ENCODE measurements around the gene ZNF189. TPM values are rescaled to one million over a fixed set of nuclear protein-coding genes. Genes with fewer than 3 reads are reported as not detected.

Gene ZNF189
- total and polyA plus RNA-seq, 2 donors (not counting 3 experiments of a cell fraction or from before 2014, with no cell fraction given) = 3.3 to 14.6 TPM

- H3K27ac ChIP-seq (ENCODE audit: insufficient read depth, low read depth, low read length) = no peak overlapping the region
- H3K4me3 ChIP-seq (replicated peaks in 1 of 3; ENCODE audit: insufficient read depth in 1 of 3, low read depth in 1 of 3, low read length in 3 of 3) = no peak overlapping the region
- TF ChIP-seq GATA2 (IDR thresholded peaks at IDR 0.05; ENCODE audit: insufficient read depth, insufficient read length, low read depth, low read length) (no peak), POLR2AphosphoS5 (IDR thresholded peaks at IDR 0.05; ENCODE audit: insufficient read depth, low read depth, low read length) (no peak), JUN (IDR thresholded peaks at IDR 0.05; ENCODE audit: borderline replicate concordance, insufficient read depth, insufficient read length, low read depth) (no peak), EZH2 (IDR thresholded peaks at IDR 0.05; ENCODE audit: borderline replicate concordance, low read depth, low read length, severe bottlenecking) (no peak), POLR2A (IDR thresholded peaks at IDR 0.05; ENCODE audit: low read depth, low read length) (no peak), FOS (IDR thresholded peaks at IDR 0.05; ENCODE audit: borderline replicate concordance, insufficient read depth, low read length) (no peak), MYC (IDR thresholded peaks at IDR 0.05; ENCODE audit: low read depth, low read length) (no peak), MAX (IDR thresholded peaks at IDR 0.05; ENCODE audit: insufficient read depth, insufficient read length) (no peak)
- TF ChIP-seq, protein P1, sequence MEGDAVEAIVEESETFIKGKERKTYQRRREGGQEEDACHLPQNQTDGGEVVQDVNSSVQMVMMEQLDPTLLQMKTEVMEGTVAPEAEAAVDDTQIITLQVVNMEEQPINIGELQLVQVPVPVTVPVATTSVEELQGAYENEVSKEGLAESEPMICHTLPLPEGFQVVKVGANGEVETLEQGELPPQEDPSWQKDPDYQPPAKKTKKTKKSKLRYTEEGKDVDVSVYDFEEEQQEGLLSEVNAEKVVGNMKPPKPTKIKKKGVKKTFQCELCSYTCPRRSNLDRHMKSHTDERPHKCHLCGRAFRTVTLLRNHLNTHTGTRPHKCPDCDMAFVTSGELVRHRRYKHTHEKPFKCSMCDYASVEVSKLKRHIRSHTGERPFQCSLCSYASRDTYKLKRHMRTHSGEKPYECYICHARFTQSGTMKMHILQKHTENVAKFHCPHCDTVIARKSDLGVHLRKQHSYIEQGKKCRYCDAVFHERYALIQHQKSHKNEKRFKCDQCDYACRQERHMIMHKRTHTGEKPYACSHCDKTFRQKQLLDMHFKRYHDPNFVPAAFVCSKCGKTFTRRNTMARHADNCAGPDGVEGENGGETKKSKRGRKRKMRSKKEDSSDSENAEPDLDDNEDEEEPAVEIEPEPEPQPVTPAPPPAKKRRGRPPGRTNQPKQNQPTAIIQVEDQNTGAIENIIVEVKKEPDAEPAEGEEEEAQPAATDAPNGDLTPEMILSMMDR (IDR thresholded peaks at IDR 0.05; ENCODE audit: extremely low read depth in 1 of 2, insufficient read depth in 1 of 2, low read depth in 1 of 2, low read length in 2 of 2) = no peak
- no TSS peak for BruUV-seq (replicated peaks)
- no peaks in the 10 kb centered on the region for H3K79me2 ChIP-seq (ENCODE audit: control insufficient read depth, insufficient read depth, low read length)
- H3K9me3 ChIP-seq (replicated peaks; ENCODE audit: control insufficient read depth, insufficient read depth, low read length) = no peaks in the 10 kb centered on the region
- H3K36me3 ChIP-seq (ENCODE audit: control insufficient read depth in 2 of 2, extremely low read depth in 1 of 2, insufficient read depth in 2 of 2, low read length in 2 of 2) = no peaks in the 10 kb centered on the region
- H3K9me1 ChIP-seq (replicated peaks; ENCODE audit: control insufficient read depth, extremely low read depth, insufficient read depth, low read length) = no peaks in the 10 kb centered on the region
- no peaks in the 10 kb centered on the region for H4K20me1 ChIP-seq (replicated peaks; ENCODE audit: control insufficient read depth, extremely low read depth, insufficient read depth, low read length)
- peaks cover 0 to 3% of the 10 kb centered on the region in 2 experiments for H3K27me3 ChIP-seq (ENCODE audit: control insufficient read depth in 2 of 2, insufficient read depth in 2 of 2, low read length in 2 of 2)
- no peak overlapping the region for H3K4me2 ChIP-seq (ENCODE audit: insufficient read depth, low read length)
- intact Hi-C loops (cut with micrococcal nuclease) (no loop called here), dilution Hi-C loops (cut with MboI; ENCODE audit: extremely low pct_ligation_motif_present, low sequenced_read_pairs) (no loop called here)
- CTCF ChIA-PET = interaction anchor here (1.0 to 1.3 kb wide), 3 partner anchors 17 to 27 kb away, joined by 3 to 5 read pairs (median 5); no protein-coding TSS in a partner anchor
- FAIRE-seq = no peak
- no peak overlapping the region for H3K9ac ChIP-seq (replicated peaks; ENCODE audit: extremely low read depth, insufficient read depth, low read length)
- POLR2A ChIA-PET = no interaction called here
- no peaks in the 10 kb centered on the region for H3K4me1 ChIP-seq (ENCODE audit: control insufficient read depth, extremely low read depth, insufficient read depth, low read length)
- H2AFZ ChIP-seq (ENCODE audit: low read depth, low read length) = no peak overlapping the region
- no peak for DNase-seq (ENCODE audit: low read depth, low spot score)
Observed at GRCh38 chr9:101432171-101432570, 33.5 kb downstream of the ZNF189 start.

All from endothelial cell of umbilical vein (primary cell).